ENCODE results near the gene ACAD9. TPM values are rescaled to one million over a fixed set of nuclear protein-coding genes. Genes with fewer than 3 reads are reported as not detected.

ACAD9 gene
- total and polyA plus RNA-seq, 2 of the 13 experiments (the other 11 are each of a cell fraction or from before 2014, with no cell fraction given), result 15.3 to 38.2 TPM

GRCh38 chr3:128845119-128845777 lies 34.2 kb upstream of the ACAD9 start:
- no peak for FAIRE-seq
- ChIA-PET CTCF (ENCODE audit: low intra/inter-chr PET ratio, low total read pairs) (interaction anchor here (0.7 to 1.7 kb wide), 2 partner anchors 228 to 254 kb away, joined by 3 to 8 read pairs; no protein-coding TSS in a partner anchor), POLR2A (interaction anchor here (1.0 kb wide), 1 partner anchor 165 kb away, joined by 3 read pairs; no protein-coding TSS in a partner anchor)
- ATAC-seq, result peak; percentile 76
- H3K4me1 ChIP-seq (ENCODE audit: insufficient read depth, low read length), result peaks cover 20% of the 10 kb centered on the region
- H3K4me2 ChIP-seq (ENCODE audit: low read depth, low read length), result peak overlapping the region; percentile 94
- H2AFZ ChIP-seq (ENCODE audit: low read length), result no peak overlapping the region
- H3K4me3 ChIP-seq (replicated peaks in 1 of 3; ENCODE audit: insufficient read depth in 1 of 3, low read depth in 2 of 3, low read length in 3 of 3), result peak overlapping the region; percentile 47 to 67 (median 54); a peak in 4 of 6 replicates
- peak; percentile 25 for DNase-seq (ENCODE audit: low spot score)
- H3K9me3 ChIP-seq (ENCODE audit: low read length), result no peaks in the 10 kb centered on the region
- no peak overlapping the region for H3K9ac ChIP-seq (ENCODE audit: insufficient read depth, low read depth, low read length)
- no peak for TF ChIP-seq SP140L (CRISPR knock-in tag; IDR thresholded peaks at IDR 0.05; ENCODE audit: borderline replicate concordance)
- TF ChIP-seq BORCS8-MEF2B (CRISPR knock-in tag; IDR thresholded peaks at IDR 0.05), result peak; percentile 8; the same call in 1 of the 2 replicates
- peak; percentile 30; the same call in 1 of the 2 replicates for TF ChIP-seq STAG1 (CRISPR knock-in tag; IDR thresholded peaks at IDR 0.05)
- TF ChIP-seq ZFP90 (CRISPR knock-in tag; IDR thresholded peaks at IDR 0.05; ENCODE audit: borderline replicate concordance), result 0 out of 2 replicates have a peak, but pooled peaks have one; percentile 17
- 0 out of 2 replicates have a peak, but pooled peaks have one; percentile 44 for TF ChIP-seq ZNF816 (CRISPR knock-in tag; IDR thresholded peaks at IDR 0.05; ENCODE audit: borderline replicate concordance)
- peak; percentile 50 for TF ChIP-seq CTCF (CRISPR knock-in tag; IDR thresholded peaks at IDR 0.05)
- no peak for TF ChIP-seq ZNF530 (CRISPR knock-in tag; IDR thresholded peaks at IDR 0.05; ENCODE audit: low read depth)
- no peak for TF ChIP-seq FUBP1 (CRISPR knock-in tag; IDR thresholded peaks at IDR 0.05; ENCODE audit: borderline replicate concordance)
- TF ChIP-seq ZNF780A (CRISPR knock-in tag; IDR thresholded peaks at IDR 0.05), result no peak
- TF ChIP-seq NR2F2 (IDR thresholded peaks at IDR 0.05; ENCODE audit: borderline replicate concordance, low read depth), result no peak
- TF ChIP-seq, protein P1, sequence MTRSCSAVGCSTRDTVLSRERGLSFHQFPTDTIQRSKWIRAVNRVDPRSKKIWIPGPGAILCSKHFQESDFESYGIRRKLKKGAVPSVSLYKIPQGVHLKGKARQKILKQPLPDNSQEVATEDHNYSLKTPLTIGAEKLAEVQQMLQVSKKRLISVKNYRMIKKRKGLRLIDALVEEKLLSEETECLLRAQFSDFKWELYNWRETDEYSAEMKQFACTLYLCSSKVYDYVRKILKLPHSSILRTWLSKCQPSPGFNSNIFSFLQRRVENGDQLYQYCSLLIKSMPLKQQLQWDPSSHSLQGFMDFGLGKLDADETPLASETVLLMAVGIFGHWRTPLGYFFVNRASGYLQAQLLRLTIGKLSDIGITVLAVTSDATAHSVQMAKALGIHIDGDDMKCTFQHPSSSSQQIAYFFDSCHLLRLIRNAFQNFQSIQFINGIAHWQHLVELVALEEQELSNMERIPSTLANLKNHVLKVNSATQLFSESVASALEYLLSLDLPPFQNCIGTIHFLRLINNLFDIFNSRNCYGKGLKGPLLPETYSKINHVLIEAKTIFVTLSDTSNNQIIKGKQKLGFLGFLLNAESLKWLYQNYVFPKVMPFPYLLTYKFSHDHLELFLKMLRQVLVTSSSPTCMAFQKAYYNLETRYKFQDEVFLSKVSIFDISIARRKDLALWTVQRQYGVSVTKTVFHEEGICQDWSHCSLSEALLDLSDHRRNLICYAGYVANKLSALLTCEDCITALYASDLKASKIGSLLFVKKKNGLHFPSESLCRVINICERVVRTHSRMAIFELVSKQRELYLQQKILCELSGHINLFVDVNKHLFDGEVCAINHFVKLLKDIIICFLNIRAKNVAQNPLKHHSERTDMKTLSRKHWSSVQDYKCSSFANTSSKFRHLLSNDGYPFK (CRISPR knock-in tag; IDR thresholded peaks at IDR 0.05; ENCODE audit: borderline replicate concordance), result no peak
- no peak for TF ChIP-seq FOXA1 (IDR thresholded peaks at IDR 0.05)
- TF ChIP-seq FOXA1 (CRISPR knock-in tag; IDR thresholded peaks at IDR 0.05), result peak; percentile 50; the same call in 1 of the 2 replicates
- peak; percentile 20; the same call in 1 of the 2 replicates for TF ChIP-seq ZNF446 (CRISPR knock-in tag; IDR thresholded peaks at IDR 0.05)
- TF ChIP-seq NFKB2 (CRISPR knock-in tag; IDR thresholded peaks at IDR 0.05; ENCODE audit: borderline replicate concordance), result peak; percentile 14; the same call in 1 of the 2 replicates
- H3K27ac ChIP-seq (ENCODE audit: extremely low read length, insufficient read depth, low read length), result no peak overlapping the region
- in situ Hi-C loops (cut with HindIII; ENCODE audit: extremely low pct_ligation_motif_present, low pct_unique_long_range_greater_than_20kb), result no loop called here
- H4K20me1 ChIP-seq (ENCODE audit: insufficient read depth, low read length), result no peaks in the 10 kb centered on the region
- 29% methylated on average over 10 of the region's 14 CpGs for WGBS (ENCODE audit: low lambda C conversion rate)
- BruUV-seq (replicated peaks), result no TSS peak
- intact Hi-C loops (cut with micrococcal nuclease; ENCODE audit: unreplicated experiment), result no loop called here
- H3K27me3 ChIP-seq (ENCODE audit: control insufficient read depth in 1 of 2, insufficient read depth in 2 of 2, low read length in 2 of 2), result peaks cover 0 to 18% of the 10 kb centered on the region in 2 experiments; a peak in 2 of 5 replicates
- H3K36me3 ChIP-seq (replicated peaks in 1 of 2; ENCODE audit: control insufficient read depth in 1 of 2, insufficient read depth in 2 of 2, low read length in 2 of 2), result no peaks in the 10 kb centered on the region
- no peaks in the 10 kb centered on the region for H3K79me2 ChIP-seq (ENCODE audit: insufficient read depth, low read length)

All from HepG2 (cell line).